Activated CD4-positive, alpha-beta memory T cell treated with anti-CD3 and anti-CD28 coated beads for 36 hours (primary cell): ENCODE measurements around the gene IQSEC1. TPM values are rescaled to one million over a fixed set of nuclear protein-coding genes. Genes with fewer than 3 reads are reported as not detected.

Experiments
- CTCF ChIA-PET: fragments of 350-600 bp; sonication (Branson Sonifier 250); formaldehyde crosslinking; loops from one replicate; lab custom pipeline; 2021; ENCODE audit warnings: antibody characterized with exemption, inconsistent platforms; lab: Charles Lee
- POLR2A ChIA-PET: fragments of 350-600 bp; sonication (Branson Sonifier 250); formaldehyde crosslinking; loops from one replicate; lab custom pipeline; 2021; ENCODE audit warnings: antibody characterized with exemption; lab: Charles Lee
- DNase-seq: peaks from one replicate; pipeline ENCODE4 v3.0.0-alpha.2; 2020
- H3K27ac Mint-ChIP-seq: one replicate; pipeline ENCODE4 v1.8.0; 2021; ENCODE audit warnings: mixed read lengths
- H3K27me3 Mint-ChIP-seq: one replicate; pipeline ENCODE4 v1.8.0; 2021; ENCODE audit warnings: mixed read lengths
- H3K36me3 Mint-ChIP-seq: one replicate; pipeline ENCODE4 v1.8.0; 2021; ENCODE audit warnings: mixed read lengths
- H3K4me1 Mint-ChIP-seq: one replicate; pipeline ENCODE4 v1.8.0; 2021; ENCODE audit warnings: low read depth, mixed read lengths
- H3K4me3 Mint-ChIP-seq: one replicate; pipeline ENCODE4 v1.8.0; 2021; ENCODE audit warnings: mild to moderate bottlenecking, mixed read lengths
- H3K9me3 Mint-ChIP-seq: one replicate; pipeline ENCODE4 v1.8.0; 2021; ENCODE audit warnings: mixed read lengths
- intact Hi-C: fragments of 100-400 bp; cut with micrococcal nuclease; formaldehyde crosslinking; loops from one replicate; pipeline ENCODE4 v1.15.1; 2023
- total RNA-seq, 2 experiments: library from RNA; stranded (reverse); gene quantifications; one replicate each; pipeline ENCODE4 v1.2.3, GENCODE V29; 2021

Gene IQSEC1
- 10 to 100 TPM; 42.5 to 43.8 TPM for total RNA-seq

DNA sequence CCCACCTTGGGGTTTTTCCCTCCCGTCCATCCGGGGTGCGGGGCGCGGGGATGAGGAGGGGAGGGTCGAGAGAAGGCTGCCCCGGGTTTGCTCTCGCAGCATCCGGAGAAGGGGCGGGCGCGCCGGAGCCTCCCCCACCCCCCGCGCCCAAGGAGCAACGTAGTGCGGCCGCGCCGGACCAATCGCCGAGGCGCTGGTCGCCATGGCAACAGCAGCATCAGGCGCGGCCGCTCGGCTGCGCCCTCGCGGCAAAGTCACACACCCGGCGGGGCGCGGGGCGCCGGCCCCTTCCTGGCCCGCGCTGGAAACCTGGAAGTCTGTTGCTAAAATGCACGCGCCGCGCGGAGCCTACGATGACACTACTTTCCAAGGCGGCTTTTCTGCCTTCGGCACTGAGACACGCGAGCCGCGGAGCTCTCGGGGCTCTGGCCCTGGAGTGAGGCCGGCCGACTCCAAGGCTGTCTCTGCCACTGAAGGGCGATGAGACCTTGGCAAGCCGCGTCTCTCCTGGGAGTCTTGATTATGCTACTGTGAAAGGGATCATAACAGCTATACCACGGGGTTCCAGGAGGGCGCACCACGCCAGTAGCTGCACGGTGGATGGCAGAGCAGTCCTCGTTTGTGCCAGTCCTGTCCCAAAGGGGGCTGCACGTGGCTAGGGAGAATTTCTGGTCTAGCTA lies at the start of gene IQSEC1:
Gene IQSEC1 (minus strand): TSS at position 104 of the 680 bp plus-strand sequence. CDS start 415 bp downstream, outside the sequence.
- peak; percentile 79 for DNase-seq
- Mint-ChIP-seq H3K36me3 (no peaks in the 10 kb centered on the region), H3K4me1 (peaks cover 24% of the 10 kb centered on the region), H3K27ac (no peak within 1 kb of the TSS), H3K4me3 (peak within 1 kb of the TSS; percentile 63), H3K27me3 (peaks cover 23% of the 10 kb centered on the region), H3K9me3 (no peaks in the 10 kb centered on the region)
- ChIA-PET CTCF (no interaction called here), POLR2A (no interaction called here)
- intact Hi-C loops, result no loop called here

DNA sequence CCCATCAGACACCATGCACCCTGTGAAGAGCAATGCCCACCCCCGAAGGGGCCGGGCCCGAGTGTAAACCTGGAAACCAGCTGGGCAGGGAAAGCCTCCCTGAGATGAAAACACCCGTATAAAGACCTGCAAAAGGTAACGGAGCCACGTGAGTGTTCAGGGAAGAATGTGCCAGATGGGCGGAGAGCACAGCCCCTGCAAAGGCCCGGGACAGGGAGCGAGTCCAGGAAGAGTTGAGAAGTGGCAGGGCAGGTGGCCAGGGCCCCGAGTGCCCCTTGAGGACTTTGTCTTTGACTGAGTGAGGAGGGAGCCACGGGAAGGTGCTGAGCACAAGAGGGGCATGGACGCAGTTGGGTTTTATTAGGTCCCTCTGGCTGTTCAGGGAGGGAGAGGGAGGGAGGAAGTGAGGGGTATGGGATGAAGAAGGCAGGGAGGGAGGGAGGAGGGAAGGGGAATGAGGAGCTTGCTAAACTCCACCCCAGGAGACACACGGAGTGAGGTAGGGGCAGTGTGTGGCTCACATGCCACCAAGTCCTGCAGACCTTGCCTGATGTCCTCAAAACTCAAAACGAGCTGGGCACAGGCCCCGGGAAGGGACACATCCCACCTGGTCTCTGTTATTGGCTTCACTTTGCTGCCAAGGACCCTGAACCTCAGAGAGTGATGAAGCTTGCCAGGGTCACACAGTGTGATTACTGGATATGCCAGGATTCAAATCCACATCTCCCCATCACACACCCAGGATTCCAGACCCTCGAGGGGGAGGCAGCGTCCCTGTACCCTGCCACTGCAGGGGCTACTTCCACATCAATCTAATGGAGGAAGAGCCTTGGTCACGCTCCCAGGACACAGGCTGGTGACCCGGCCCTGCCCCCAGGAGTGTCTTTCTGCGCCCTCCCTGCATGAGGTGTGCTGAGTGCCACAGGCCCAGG lies 49.1 kb upstream of the IQSEC1 start:
- ChIA-PET POLR2A (no interaction called here), CTCF (interaction anchor here (0.7 kb wide), 1 partner anchor 30 kb away, joined by 3 read pairs; no protein-coding TSS in a partner anchor)
- Mint-ChIP-seq H3K27ac (no peak overlapping the region), H3K4me1 (no peaks in the 10 kb centered on the region), H3K9me3 (no peaks in the 10 kb centered on the region), H3K4me3 (no peak overlapping the region), H3K27me3 (no peaks in the 10 kb centered on the region), H3K36me3 (no peaks in the 10 kb centered on the region)
- DNase-seq, result no peak
- intact Hi-C loops, result no loop called here

DNA sequence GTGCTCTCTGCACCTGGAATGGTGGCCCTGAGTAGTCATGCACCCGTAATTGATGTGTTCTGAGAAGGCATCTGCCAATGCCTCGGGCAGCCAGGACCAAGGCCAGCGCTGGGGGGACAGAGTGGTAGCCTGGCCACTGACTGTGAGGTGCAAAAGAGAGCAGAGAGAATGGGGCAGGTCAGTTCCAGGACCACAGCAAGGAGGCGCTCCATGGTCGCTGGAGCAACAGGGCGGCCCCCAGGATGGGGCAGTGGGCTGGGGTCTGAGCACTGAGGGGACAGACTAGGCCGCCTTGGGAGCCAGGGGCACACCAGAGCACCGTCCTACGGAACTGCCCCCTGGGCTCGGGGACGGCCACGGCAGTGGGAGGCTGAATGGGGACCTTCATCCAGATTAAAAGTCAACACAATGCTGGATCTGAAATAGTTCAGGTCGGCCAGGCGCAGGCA lies 48.3 kb upstream of the IQSEC1 start:
- Mint-ChIP-seq H3K9me3 (no peaks in the 10 kb centered on the region), H3K27ac (no peak overlapping the region), H3K4me3 (no peak overlapping the region), H3K4me1 (no peaks in the 10 kb centered on the region), H3K27me3 (no peaks in the 10 kb centered on the region), H3K36me3 (no peaks in the 10 kb centered on the region)
- intact Hi-C loops, result no loop called here
- DNase-seq, result no peak
- CTCF ChIA-PET, result no interaction called here
- POLR2A ChIA-PET, result no interaction called here

DNA sequence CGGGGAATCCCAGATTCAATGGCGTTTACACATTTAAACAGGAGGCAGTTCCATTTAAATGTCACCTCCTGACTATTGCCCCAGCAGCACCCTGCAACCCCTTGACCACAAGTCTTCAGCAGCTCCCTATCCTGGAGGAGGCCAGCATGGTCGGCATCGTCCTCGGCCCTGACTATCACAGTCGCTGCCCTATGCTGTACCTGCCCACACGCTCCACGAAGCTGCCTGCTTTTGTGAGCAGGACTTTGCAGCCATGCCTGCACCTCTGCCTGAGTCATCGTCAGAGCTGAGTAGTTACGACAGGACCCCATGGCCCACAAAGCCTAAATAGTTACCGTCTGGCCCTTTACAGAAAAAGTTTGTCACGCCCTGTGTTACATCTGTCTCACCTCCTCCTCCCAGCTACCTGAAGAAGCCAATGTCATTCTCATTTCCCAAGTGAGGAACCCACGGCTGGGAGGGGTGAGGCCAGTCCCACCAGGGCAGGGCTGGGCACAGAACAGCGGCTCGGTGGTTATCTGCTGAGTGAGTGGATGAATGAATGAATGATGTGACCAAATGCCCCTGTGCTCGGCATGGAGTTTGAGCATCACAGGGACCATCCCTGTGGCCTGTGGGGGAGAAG lies 47.8 kb upstream of the IQSEC1 start:
- no peak for DNase-seq
- H3K4me1 Mint-ChIP-seq, result no peaks in the 10 kb centered on the region
- H3K4me3 Mint-ChIP-seq, result no peak overlapping the region
- intact Hi-C loops, result no loop called here
- no peaks in the 10 kb centered on the region for H3K9me3 Mint-ChIP-seq
- ChIA-PET POLR2A (no interaction called here), CTCF (no interaction called here)
- H3K27ac Mint-ChIP-seq, result no peak overlapping the region
- no peaks in the 10 kb centered on the region for H3K36me3 Mint-ChIP-seq
- no peaks in the 10 kb centered on the region for H3K27me3 Mint-ChIP-seq

DNA sequence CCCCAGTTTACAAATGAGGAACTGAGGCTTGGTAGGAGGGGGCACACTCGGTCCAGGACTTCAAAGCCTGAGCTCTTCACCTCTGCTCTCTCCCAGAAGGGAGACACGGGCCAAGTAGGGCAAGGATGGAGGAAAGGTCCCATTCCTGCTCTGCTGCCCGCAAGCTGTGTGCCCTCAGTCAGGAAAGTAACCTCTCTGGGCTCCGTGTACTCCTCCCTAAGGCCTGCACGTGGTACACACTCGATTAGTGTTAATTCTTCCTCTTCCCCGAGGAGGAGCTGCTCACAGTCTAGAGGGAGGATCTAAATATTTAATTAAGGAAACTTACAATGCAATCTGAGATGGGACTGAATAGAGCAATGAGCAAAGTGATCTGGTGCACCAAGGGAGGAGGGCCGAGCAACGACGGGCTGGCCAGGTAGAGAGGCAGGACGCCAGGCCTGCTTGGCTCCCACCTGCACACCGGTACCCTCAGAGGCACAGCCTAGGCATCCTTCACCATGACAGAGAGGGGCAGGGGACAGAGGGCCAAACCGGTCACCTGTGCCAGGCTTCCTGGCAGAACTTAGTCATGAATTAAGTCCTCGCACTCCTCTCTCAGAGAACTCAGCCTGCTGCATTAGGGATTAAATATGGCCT lies 47.2 kb upstream of the IQSEC1 start:
- CTCF ChIA-PET, result no interaction called here
- Mint-ChIP-seq H3K27me3 (no peaks in the 10 kb centered on the region), H3K4me3 (no peak overlapping the region), H3K36me3 (no peaks in the 10 kb centered on the region), H3K9me3 (no peaks in the 10 kb centered on the region), H3K27ac (no peak overlapping the region), H3K4me1 (no peaks in the 10 kb centered on the region)
- POLR2A ChIA-PET, result no interaction called here
- intact Hi-C loops, result no loop called here
- DNase-seq, result no peak

DNA sequence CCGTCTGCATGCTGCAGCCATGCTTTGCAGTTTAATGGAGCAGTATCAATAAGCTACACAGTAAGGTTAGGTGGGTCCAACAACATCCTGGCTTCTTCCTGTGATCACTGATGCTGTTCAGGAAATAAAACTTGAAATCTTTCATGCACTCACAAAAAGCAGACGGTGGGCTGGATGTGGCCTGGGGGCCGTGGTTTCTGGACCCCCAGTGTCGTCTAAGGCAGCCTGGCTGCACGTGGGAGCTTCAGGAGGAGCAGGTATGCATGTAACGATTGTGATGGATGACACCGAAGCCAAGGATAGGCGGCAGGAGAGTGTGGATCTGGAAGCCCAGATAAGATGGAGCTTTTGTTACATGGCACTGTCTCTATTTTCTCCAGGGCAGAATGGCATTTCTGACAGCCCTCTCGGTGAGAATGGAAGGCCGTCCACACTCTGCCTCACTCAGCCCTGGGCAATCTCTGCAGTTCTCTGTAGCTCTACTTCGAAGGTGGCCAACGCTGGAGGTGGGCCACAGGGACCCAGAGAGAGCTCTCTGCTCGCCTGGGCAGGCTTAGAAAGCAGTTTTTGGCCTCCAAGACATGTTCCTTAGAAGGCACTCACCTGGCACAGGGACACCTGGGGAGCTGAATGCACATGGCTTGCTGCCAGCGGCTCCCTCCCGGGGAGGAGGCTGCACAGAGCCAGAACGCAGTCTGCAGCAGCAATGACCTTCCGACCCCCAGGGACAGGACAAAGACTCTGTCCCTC lies 46.4 kb upstream of the IQSEC1 start:
- ChIA-PET POLR2A (no interaction called here), CTCF (interaction anchor here (1.1 kb wide), 1 partner anchor 28 kb away, joined by 6 read pairs; no protein-coding TSS in a partner anchor)
- Mint-ChIP-seq H3K27me3 (no peaks in the 10 kb centered on the region), H3K9me3 (no peaks in the 10 kb centered on the region), H3K36me3 (no peaks in the 10 kb centered on the region), H3K4me3 (no peak overlapping the region), H3K27ac (no peak overlapping the region), H3K4me1 (no peaks in the 10 kb centered on the region)
- intact Hi-C loops, result no loop called here
- DNase-seq, result no peak

DNA sequence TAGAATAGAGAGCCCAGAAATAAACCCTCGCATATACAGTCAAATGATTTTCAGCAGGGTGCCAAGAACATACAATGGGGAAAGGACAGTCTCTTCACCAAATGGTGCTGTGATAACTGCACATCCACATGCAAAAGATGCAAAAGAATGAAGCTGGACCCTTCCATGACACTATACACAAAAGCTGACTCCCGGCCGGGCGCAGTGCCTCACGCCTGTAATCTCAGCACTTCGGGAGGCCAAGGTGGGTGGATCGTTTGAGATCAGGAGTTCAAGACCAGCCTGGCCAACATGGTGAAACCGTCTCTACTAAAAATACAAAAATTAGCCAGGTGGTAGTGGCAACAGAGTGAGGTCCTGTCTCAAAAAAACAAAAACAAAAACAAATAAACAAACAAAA lies 43.2 kb upstream of the IQSEC1 start:
- ChIA-PET POLR2A (no interaction called here), CTCF (interaction anchor here (1.1 kb wide), 1 partner anchor 25 kb away, joined by 3 read pairs; no protein-coding TSS in a partner anchor)
- intact Hi-C loops, result no loop called here
- H3K36me3 Mint-ChIP-seq, result no peaks in the 10 kb centered on the region
- H3K27me3 Mint-ChIP-seq, result no peaks in the 10 kb centered on the region
- DNase-seq, result no peak
- no peak overlapping the region for H3K27ac Mint-ChIP-seq
- H3K4me1 Mint-ChIP-seq, result no peaks in the 10 kb centered on the region
- H3K9me3 Mint-ChIP-seq, result no peaks in the 10 kb centered on the region
- no peak overlapping the region for H3K4me3 Mint-ChIP-seq

DNA sequence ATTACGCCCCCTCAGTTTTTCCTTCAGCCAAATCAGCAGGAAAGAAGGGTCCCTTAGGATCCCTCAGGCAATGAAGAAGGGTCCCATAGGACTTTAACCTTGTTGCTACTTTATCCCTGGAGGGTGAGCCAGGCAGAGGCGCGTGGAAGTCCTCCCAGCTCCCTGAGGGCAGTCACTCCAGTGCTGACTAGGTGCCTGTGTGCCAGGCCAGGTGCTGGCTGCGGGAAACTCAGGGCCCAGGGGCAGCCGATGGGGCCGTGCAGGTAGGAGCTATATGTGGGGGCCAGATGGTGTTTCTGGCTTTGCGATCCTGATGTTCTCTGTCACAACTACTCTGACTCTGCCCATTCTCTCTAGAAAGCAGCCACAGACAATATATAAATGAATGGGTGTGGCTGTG lies 42.8 kb upstream of the IQSEC1 start:
- no peaks in the 10 kb centered on the region for H3K27me3 Mint-ChIP-seq
- ChIA-PET POLR2A (no interaction called here), CTCF (interaction anchor here (1.1 kb wide), 1 partner anchor 24 kb away, joined by 3 read pairs; no protein-coding TSS in a partner anchor)
- intact Hi-C loops, result no loop called here
- H3K9me3 Mint-ChIP-seq, result no peaks in the 10 kb centered on the region
- DNase-seq, result no peak
- H3K4me1 Mint-ChIP-seq, result peaks cover 1% of the 10 kb centered on the region
- H3K36me3 Mint-ChIP-seq, result no peaks in the 10 kb centered on the region
- H3K27ac Mint-ChIP-seq, result no peak overlapping the region
- no peak overlapping the region for H3K4me3 Mint-ChIP-seq

DNA sequence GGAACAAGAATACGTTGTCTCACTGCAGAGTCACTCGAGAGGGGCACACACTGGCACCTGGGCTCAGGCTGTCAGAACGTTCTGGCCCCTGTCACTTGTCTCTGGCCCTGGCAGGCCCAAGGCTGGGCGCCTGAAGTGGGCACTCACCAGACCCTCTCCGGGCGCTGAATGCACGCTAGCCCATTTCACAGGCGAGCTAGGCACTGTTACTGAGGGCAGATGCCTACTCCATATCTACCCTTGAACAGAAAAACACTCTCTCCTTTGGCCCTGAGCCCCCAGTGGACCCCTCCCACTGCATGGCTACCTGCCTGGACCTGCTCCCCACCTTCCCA lies 42.3 kb upstream of the IQSEC1 start:
- Mint-ChIP-seq H3K36me3 (no peaks in the 10 kb centered on the region), H3K9me3 (no peaks in the 10 kb centered on the region), H3K4me1 (peaks cover 6% of the 10 kb centered on the region), H3K27ac (no peak overlapping the region), H3K27me3 (no peaks in the 10 kb centered on the region), H3K4me3 (no peak overlapping the region)
- intact Hi-C loops, result no loop called here
- ChIA-PET POLR2A (no interaction called here), CTCF (interaction anchor here (1.1 kb wide), 1 partner anchor 24 kb away, joined by 3 read pairs; no protein-coding TSS in a partner anchor)
- no peak for DNase-seq

DNA sequence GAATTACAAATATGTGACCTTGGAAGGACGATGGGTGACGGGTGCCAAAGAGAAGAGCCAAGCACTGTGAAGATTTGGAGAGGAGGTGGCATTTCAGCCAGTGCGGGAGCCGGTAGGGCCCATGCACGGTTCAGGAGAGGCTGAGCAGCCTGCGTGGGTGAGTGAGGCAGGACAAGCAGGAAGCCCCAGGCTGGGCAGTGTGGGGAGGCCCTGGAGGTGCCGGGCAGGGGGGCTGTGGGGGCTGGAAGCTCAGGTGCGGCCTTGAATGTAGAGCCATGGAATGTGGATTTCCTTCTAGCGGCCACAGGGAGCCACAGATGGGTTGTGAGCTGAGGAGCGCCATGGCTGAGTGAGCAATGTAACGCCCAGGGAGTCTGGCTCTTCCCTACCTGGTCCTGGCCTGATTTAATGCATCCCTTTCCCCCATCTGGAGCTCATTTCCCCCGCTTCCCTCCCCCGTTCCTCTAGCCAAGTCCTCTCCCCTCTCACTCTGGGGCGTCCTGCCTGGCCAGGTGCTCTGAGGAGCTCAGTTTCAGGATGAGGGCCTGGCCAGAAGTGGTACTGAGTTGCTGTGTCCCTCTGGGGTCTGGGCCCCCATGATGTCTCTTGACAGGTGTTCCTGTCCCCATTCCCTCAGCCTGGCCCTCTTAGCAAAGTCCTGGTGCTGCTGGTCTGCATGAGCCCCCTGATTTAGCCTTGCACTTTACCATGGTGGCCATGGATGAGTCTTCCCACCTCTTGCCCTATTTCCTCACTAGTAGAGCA lies 41.8 kb upstream of the IQSEC1 start:
- Mint-ChIP-seq H3K36me3 (no peaks in the 10 kb centered on the region), H3K9me3 (no peaks in the 10 kb centered on the region), H3K4me3 (no peak overlapping the region), H3K27me3 (no peaks in the 10 kb centered on the region), H3K4me1 (peaks cover 7% of the 10 kb centered on the region), H3K27ac (no peak overlapping the region)
- DNase-seq, result no peak
- ChIA-PET POLR2A (no interaction called here), CTCF (no interaction called here)
- intact Hi-C loops, result no loop called here
